NCI-H1436 (cell line): Measurements from ENCODE around the gene AHCYL2.
"Not testable (repeated sequence)": the region's sequence is repeated elsewhere in the genome, so short reads cannot be mapped to it uniquely, and the experiment has no call there.

Experiments used
- DNase-seq: peaks from one replicate; lab custom pipeline; 2025; lab: John Stamatoyannopoulos, UW

Gene AHCYL2

DNA sequence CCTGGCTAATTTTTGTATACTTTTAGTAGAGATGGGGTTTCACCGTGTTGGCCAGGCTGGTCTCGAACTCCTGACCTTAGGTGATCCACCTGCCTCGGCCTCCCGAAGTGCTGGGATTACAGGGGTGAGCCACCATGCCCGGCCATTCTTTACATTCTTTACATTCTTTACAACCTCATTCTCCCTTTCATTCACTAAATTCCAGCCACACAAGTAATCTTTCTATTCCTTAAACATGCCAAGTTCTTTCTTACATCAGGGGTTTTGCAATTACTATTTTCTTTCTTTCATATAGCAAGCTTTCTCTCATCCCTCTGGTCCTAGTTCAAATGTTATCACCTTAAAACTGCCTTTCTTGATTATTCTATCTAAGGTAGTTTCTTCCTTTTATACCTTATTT, 128.3 kb downstream of the AHCYL2 start:
- not testable (repeated sequence) for DNase-seq

DNA sequence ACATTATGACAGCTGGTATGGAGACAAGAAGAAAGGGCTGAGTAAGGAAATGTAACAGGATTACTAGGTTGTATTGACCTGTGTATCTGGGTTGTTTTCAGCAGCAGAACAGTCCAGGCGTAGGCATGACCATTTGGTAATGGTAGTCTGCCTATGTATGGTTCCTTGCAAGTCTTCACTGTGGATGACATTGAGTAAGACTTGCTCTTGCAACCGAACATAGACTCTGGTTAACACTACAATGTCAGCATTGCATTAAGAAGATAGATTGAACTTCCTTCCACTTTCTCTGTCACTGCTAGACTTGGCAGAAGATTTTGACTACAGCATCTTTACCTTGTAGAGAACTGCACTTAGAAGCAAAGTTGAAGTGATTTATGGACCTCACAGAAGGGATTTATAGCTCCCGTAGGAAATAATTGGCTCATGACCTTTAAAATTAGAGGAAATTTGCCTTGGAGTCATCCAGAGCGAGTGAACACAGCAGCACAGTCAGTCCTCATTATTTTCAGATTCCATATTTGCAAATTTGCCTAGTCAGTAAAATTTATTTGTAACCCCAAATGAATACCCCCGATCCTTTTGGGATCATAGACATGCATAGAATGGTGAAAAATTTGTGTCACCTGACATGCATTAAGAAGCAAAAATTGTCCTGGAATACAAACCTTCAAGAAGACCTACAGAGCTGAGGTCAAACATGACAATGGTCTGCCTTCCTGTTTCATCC, 129.8 kb downstream of the AHCYL2 start:
- no peak for DNase-seq

DNA sequence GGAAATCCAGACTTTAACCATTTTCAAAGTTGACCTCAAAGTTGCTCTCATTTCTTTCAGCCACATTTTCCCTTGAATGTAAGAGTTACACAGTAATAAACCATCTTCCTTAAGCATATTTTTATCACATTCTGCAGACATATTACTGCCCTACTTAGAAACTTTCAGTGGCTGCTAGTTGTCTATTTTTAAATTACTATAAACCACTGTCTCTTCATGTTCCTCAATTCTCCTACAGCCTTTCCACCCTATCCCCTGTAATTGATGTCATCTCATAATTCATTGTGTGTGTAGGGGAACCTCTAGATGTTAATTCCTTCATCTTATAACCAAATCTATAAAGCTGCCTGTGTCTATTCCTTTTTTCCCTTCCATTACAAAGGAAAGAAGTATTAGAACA, 131.3 kb downstream of the AHCYL2 start:
- no peak for DNase-seq

DNA sequence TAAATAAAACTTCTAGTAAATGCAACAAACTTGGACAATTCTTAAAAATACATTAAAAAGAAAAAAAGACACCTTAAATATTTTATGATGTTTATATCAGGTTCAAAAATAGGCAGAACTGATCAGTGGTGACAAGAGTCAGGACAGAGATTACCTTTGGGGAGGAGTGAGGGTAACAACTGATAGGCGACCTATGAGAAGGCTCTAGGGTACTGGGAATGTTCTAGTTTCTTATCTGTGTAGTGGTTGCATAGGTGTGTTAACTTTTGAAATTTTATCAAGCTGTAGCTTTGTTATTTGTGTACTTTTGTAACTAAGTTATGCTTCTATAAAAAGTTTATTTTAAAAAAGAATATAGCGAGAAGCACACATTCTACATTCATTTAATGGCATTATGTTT, 134.3 kb downstream of the AHCYL2 start:
- DNase-seq: no peak

DNA sequence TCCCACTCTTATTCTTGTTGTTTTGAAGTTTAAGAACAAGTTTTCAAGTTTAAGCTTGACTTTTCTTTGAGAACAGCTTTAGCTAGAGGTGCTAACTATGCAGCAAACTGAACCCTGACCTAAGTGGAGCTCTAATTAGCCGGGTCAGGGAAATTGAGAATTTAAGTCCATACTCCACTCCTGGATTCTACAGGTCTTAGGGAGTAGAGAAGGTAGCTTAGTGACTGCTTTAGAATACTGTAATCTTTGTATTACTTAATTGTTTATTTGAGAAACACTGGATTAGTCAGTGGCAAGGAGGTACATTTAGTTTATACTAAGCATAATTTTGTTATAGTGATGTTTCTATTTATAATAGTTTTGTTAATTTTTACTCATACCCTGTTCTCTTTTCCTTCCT, 134.8 kb downstream of the AHCYL2 start:
- no peak for DNase-seq

DNA sequence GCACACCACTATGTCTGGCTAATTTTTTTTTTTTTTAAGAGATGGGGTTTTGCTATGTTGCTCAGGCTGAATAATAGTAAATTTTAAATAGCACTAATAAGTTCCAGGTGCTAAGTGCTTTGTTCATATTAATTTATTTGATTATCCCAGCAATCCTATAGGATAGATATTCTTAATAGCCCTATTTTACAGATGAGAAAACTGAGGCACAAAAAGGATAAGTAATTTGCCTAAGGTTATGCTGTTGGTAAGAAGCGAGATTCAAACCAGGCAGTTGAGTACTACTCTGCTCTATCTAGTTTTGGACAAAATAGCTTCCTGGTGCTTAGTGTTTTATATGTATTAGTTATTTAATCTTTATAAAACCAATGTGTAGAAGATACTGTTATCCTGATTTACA, 136.9 kb downstream of the AHCYL2 start:
- no peak for DNase-seq

DNA sequence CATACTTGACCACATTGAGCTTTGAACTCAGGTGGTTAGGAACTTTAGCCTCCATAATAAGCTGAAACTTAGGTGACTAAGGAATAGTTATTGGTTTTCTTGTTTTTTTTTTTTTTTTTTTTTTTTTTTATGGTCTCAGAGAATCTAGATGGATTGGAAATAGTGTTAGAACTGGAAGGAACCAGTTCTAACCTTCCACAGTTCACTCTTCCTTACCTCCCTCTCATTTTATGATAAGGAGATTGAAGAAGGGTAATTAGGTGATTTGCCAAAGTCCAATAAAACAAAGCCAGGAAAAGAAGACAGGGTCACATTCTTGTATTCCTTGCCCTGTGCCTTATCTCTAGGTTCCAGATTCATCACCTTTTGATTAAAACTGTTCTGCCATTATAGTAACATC, 137.7 kb downstream of the AHCYL2 start:
- no peak for DNase-seq

DNA sequence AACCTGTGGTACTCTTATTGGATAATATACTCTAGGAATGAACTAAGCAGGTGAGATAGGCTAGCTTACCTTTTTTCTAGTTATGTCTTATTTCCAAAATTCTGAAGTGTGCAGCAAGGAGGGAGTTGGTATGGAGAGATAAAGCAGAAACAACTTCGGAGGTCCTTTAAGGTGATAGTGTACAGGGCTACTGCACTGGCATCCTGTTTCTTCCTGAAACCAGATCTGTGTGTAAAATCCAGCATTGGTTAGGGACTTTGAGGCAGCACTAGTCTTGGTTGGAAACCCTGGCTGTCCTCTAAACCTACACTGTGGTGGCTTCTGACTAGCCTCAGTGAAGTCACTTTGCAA, 142.5 kb downstream of the AHCYL2 start:
- DNase-seq: no peak

DNA sequence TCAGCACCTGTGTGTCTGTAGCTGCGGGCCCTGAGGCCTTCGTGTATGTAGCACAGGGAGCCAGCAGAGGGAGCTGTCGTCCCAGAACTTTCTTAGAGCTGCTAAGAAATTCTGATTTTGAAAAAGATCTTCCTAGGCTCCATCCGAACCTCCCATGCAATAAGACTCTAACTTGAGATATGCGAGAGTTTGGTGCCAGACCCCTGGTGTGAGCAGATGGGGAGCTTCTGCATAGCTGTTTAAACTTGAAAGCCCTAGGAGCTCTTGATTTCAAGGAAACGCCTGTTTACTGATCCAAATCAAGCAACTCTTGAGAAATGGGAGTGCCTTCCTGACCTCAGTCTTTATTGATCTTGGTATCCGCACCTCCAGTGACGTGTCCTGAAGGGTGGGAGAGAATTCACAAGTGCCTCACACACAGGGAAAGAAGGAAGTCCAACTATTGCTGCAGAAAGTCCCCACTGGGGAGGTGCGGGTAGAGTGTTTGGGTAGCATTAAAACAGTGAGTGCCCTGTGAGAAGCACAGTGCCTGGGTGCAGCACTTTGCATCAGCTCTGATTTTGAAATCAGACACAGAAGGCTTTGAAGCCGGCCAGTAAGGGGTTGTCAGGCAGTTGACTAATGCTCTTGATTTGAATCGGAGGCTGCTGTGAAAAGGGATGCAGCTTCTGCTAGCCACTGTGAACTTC, 143.0 kb downstream of the AHCYL2 start:
- peak; percentile 65 for DNase-seq

DNA sequence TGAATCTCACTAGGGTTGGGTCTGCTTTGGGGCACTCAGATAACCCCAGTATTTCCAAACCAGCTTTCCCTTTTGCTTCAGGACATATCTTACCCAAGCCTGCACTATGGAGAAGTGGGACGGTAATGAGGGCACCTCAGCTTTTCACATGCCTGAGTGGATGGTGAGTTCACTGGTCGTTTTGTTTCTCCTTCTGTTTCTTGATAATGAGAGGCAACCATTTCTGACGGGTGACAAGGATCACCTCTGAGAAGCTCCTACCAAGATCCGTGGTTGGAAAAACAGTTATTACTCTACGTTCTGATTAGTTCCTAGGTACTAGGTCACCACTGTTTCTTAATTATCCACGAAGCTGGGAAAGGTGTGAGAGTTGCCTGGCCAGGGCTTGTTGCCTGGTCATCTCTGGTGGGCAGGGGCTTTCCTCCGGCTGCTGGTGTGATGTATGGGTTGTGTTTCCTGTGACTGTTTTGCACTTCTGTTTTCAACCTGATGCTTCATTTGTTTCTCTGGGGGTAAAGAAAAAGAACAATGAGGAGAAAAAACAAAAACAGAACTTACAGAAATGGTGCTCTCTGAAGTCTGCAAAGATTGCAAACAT, 143.7 kb downstream of the AHCYL2 start:
- DNase-seq: no peak

DNA sequence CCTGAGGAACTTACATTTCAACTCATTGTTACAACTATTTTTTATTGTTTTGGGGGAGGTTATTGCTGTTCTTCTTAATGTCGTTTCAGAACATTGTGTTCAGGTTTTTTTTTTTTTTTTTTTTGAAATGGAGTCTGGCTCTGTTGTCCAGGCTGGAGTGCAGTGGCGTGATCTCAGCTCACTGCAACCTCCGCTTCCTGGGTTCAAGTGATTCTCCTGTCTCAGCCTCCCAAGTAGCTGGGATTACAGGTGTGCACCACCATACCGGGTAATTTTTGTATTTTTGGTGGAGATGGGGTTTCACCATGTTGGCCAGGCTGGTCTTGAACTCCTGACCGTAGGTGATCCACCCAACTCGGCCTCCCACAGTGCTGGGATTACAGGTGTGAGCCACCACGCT, 144.6 kb downstream of the AHCYL2 start:
- not testable (repeated sequence) for DNase-seq

DNA sequence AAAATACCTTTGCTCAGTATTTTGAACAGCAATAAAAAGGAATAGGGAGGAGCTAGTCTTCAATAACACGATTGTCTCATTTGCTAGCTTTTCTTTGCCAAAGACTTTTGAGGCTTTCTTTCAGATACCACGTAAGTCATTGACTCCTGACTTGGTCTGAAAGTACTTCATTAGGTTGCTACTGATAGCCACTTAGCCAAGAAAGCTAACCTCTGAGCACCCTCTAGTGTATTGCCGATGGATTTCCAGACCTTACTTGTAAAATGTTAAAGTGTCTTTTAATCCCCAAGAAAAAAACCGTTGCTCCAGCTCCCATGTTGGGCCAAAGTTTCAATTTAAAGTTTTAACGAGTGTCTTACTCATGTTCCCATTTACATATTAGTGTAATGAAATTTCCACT, 146.0 kb downstream of the AHCYL2 start:
- DNase-seq: no peak

DNA sequence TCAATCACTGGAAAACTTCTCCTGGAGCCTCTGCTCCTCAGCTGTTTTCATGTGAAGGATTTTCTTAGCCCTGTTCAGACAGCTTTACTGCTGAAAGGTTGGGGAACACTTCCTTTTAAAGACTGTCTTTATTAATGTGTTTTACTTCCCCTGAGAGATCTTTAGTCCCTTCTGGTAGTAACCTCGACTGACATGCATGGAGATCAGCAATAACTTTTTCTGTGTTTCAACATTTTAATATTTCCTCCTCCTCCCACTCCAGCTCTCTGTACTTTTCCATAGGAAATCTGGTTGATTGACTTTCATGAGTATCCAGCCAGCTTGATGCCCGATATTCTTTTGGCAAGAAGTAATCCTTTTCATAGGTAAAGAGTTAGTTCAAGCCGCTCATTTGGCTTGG, 146.7 kb downstream of the AHCYL2 start:
- no peak for DNase-seq

DNA sequence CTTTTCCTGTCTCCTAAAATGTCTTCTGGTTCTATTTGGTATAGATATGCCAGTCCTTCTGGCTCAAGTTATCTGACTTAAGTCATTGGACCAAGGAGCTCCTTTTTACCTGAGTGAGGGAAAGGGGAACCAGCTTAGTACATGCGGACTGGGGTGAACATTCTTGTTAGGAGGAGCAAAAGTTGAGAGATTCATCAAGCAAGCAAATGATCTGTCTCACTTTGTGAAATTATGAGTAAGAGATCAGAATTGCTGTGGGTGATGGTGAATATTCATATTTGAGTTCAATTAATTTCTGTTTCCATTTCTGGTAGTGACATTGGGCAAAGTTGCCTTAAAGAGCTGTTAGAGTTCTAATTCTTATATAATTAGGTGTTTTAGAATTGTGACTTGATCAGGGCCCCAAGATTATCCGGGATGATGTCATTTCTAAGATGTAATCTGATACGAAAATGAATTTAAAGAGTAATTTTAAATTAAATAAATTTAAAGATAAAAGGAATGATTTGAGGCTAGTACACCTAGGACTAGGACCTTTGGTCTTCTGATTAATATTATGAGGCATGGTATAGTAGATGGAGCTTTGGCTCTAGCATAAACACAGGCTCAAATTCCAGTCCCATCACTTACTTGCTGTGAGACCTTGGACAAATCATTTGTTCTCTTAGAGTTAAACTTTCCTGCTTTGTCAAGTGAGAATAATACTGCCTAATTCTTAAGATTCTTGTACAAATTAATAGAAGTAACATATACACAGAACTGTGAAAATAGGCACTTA, 149.0 kb downstream of the AHCYL2 start:
- DNase-seq: no peak

DNA sequence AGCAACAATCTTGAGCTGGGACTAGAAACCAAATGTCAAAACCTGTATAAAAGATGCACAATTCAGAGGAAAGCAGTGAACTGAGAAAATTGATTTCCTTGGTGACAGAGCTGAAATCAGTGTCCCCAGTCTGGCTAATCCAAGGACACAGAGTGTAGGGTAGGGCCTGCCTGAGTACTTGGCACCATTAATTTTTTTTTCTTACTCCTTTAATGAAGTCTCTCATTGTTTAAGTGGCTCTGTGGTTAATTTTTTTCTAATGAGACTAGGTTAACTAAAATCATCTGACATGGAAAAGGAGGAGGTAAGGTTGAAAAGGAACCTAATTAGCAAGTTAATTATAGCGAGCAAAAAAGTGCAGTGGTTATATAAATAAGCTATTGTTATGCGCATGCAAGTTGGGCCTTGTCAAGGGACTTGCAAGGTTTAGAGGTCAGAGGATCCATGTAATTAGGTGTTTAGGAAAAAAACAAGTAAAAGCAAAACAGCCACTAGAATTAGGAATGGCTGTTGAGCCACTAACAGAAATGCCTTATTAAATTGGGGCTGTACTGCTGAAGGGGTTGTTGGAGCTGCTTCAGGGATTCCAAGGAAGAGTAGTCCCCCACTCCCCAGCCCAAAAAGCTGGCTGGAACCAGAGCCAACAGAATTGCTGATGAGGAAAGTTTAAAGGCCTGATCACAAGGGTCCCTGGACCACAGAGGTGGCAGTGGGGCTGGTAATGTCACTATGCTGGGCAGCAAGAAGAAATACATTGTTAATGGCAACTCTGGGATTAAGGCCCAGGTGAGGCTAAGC, 150.5 kb downstream of the AHCYL2 start:
- no peak for DNase-seq

DNA sequence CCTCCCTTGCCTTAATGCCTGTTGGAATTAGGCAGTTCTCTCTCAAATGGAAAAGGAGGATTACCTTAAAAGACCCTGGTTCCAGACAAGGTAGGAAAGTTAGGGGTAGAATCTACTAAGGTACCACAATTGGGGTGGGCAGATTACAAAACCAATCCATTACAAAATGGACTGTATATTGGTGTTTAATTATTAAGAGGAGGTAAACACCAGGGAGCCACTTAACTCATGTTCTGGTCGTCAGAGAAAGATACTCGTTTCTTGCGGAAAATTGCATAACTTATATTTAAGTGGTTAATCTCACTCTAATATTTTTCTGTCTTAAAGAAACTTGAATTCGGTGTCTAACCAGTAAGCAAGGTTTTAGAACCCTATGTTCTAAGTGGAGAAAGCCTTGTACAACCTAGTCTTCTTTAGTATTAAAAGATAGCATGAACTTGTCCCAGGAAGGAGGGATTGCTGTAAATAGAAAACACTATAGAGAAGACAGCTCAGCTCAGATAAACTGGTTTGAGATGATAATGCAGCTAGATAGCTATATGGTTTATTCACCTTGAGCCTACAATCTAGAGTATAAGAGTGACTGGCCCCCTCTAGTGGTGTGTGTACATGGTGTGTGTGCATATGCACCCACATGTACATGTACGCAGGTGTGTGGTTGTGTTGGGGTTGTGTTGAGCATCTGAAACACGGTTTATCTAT, 151.4 kb downstream of the AHCYL2 start:
- DNase-seq: peak; percentile 9

DNA sequence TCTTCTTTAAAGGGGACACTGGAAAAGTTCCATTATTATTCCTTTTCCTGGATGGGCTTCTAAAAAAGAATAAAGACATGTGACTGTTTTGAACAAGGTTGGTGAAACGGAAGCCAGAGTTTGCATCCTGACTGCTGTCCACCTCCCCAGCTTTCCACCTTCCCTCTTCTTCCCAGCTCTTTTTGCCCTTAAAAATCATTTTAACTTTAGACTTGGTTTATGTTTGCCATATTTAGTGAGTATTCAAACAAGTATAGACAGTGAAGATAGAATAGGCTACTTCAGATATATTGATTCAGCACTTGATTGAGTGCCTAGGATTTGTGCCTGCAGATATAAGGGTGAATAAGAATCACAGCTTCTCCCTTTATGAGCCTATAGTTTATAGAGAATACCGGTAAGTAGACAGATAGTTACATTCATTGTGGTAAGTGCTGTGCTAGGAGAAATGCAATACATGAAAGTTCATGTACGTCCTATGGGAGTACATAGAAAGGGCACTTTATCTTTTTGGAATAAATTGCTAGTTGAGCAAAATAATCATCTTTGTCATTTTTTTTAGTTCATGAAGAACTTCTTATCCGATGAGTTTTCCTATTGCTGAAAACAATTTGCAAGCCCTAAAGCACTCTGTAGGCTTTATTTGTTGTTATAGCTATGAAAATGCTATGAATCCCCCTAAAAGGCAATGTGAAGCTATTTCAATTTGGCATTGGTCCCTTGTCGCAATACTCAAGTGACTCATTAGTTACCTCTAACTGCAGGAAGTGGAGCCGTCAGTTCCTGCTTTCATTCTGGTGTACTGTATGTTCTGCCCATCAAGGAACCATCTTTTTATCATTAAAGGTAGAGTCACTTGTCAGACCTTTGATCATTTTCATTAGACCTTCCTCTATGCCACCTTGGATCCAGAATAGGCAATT, 152.2 kb downstream of the AHCYL2 start:
- no peak for DNase-seq

DNA sequence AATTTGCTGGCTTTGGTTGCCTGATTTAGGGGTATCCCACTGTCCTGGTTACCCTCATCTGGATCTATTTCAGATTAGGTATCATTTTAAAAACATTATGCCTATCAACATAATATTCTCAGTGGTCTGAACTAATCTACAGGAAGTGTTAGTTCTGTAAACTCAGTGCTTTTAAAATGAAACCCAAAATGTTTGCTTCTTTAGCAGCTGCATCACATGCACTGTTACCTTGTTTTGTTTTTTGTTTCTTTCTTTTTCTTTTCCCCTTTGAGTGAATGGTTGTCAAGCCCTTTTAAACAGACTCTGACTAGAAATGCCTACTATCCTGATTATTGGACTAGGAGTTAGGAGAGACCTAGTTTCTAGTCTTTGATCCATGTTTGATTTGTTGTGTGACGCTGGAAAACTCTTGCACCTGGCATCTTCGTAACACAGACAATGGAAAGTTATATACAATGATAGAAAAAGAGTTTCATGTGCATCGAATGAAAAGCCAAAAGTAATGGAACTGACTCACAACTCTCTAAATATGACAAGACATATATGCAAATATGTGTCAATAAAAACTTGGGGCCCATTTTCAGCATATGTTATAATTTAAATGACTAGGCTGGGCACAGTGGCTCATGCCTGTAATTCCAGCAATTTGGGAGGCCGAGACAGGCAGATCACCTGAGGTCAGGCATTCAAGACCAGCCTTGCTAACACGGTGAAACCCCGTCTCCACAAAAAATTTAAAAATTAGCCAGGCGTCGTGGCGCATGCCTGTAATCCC, 157.1 kb downstream of the AHCYL2 start:
- DNase-seq: no peak

DNA sequence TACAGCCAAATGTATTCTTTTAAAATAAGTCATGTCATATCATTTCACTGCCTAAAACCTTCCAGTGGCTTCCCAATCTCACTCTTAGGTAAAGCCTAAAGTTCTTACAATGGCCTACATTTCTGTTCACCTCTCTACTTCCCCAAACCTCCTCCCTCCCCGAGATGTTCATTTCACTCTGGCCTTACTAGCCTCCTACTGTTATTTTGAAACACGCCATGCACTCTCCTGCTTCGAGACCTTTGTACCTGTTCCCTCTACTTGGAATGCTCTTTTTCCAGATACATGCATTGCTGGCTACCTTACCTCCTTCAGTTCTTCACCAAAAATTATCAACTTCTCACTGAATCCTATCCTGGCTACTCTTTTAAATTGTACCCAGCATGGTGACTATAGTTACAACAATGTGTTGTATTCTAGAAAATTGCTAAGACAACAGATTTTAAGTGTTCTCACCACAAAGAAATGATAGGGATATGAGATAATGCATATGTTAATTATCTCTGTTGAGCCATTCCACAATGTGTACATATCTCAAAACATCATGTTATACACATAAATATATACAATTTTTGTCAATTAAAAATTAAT, 158.8 kb downstream of the AHCYL2 start:
- no peak for DNase-seq
